Measurements from ENCODE around the gene CLEC4D.

The CLEC4D gene

DNA sequence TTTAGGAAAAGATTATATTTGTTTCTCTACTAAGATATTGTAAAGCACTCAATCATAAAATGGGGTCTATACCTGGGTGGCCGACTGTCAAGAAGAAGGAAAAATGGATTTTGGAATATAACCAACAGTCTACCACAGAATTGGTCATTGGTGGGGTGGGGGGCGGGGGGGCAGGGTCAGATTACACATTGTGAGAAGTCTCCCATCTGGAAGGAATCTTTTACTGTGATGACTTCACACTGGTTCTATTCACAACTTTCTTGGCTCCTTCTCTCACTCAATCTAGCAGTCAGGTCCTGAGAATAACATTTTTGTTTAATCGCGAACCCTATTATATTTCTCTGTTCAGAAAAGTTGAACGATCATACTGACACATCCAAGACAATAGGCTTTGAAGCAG lies 36.1 kb downstream of the CLEC4D start:
- Histone ChIP-seq H3K4me3 (ENCODE audit: low read length) (no peak overlapping the region), H3K27ac (ENCODE audit: low read depth, low read length) (no peak overlapping the region), H3K9me3 (ENCODE audit: control insufficient read depth, insufficient read depth, low read length) (no peaks in the 10 kb centered on the region), H3K4me1 (ENCODE audit: control insufficient read depth, low read length) (peaks cover 15% of the 10 kb centered on the region), H3F3A (ENCODE audit: control insufficient read depth, insufficient read depth) (no peaks in the 10 kb centered on the region), H3K79me2 (ENCODE audit: control insufficient read depth, low read length) (no peaks in the 10 kb centered on the region), H3K36me3 (ENCODE audit: control insufficient read depth, low read length) (no peaks in the 10 kb centered on the region), H3K27me3 (ENCODE audit: control insufficient read depth, low read length) (no peaks in the 10 kb centered on the region), H4K20me1 (ENCODE audit: control insufficient read depth, insufficient read depth, low read depth, low read length) (no peaks in the 10 kb centered on the region), H3K4me2 (ENCODE audit: low read length) (no peak overlapping the region), H3K9me2 (replicated peaks; ENCODE audit: control insufficient read depth, low read length) (no peaks in the 10 kb centered on the region)
- no peak for TF ChIP-seq EZH2phosphoT487 (IDR thresholded peaks at IDR 0.05; ENCODE audit: borderline replicate concordance, low read length)
- TF ChIP-seq, protein P1, sequence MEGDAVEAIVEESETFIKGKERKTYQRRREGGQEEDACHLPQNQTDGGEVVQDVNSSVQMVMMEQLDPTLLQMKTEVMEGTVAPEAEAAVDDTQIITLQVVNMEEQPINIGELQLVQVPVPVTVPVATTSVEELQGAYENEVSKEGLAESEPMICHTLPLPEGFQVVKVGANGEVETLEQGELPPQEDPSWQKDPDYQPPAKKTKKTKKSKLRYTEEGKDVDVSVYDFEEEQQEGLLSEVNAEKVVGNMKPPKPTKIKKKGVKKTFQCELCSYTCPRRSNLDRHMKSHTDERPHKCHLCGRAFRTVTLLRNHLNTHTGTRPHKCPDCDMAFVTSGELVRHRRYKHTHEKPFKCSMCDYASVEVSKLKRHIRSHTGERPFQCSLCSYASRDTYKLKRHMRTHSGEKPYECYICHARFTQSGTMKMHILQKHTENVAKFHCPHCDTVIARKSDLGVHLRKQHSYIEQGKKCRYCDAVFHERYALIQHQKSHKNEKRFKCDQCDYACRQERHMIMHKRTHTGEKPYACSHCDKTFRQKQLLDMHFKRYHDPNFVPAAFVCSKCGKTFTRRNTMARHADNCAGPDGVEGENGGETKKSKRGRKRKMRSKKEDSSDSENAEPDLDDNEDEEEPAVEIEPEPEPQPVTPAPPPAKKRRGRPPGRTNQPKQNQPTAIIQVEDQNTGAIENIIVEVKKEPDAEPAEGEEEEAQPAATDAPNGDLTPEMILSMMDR (IDR thresholded peaks at IDR 0.05; ENCODE audit: low read depth, low read length, poor library complexity, severe bottlenecking), result no peak

DNA sequence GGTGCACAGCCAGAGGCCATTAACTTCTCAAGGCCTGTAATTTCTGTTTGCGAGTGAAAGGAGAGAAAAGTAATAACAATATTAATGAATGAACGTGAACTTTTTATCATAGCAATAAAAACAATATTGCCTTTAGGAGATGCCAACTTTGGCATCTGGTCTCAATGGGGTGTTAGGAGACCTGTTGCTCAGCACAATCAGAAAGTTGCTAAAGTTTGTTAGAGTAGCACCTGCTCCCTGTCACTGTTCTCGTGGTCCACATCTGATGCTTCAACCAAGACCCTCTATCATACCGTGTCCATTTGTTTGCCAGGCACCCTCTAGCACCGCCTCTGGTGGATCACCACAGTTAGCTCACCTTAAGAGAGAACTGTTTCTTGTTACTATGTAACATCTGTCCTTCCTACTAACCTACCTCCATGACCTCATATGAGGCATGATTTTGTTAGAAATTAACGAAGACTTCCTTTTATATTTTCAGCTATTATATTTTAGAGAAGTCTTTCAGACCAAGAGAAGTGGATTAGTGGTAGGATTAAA lies 39.9 kb downstream of the CLEC4D start:
- H3K9me3 ChIP-seq (ENCODE audit: control insufficient read depth, insufficient read depth, low read length), result no peaks in the 10 kb centered on the region
- no peaks in the 10 kb centered on the region for H3K36me3 ChIP-seq (ENCODE audit: control insufficient read depth, low read length)
- no peaks in the 10 kb centered on the region for H3F3A ChIP-seq (ENCODE audit: control insufficient read depth, insufficient read depth)
- peaks cover 4% of the 10 kb centered on the region; the same call in 1 of the 2 replicates for H3K4me1 ChIP-seq (ENCODE audit: control insufficient read depth, low read length)
- H3K79me2 ChIP-seq (ENCODE audit: control insufficient read depth, low read length), result no peaks in the 10 kb centered on the region
- H3K4me3 ChIP-seq (ENCODE audit: low read length), result no peak overlapping the region
- H3K27me3 ChIP-seq (ENCODE audit: control insufficient read depth, low read length), result no peaks in the 10 kb centered on the region
- TF ChIP-seq, protein P1 (IDR thresholded peaks at IDR 0.05; ENCODE audit: low read depth, low read length, poor library complexity, severe bottlenecking), result no peak
- H3K9me2 ChIP-seq (replicated peaks; ENCODE audit: control insufficient read depth, low read length), result no peaks in the 10 kb centered on the region
- no peaks in the 10 kb centered on the region for H4K20me1 ChIP-seq (ENCODE audit: control insufficient read depth, insufficient read depth, low read depth, low read length)
- no peak overlapping the region for H3K27ac ChIP-seq (ENCODE audit: low read depth, low read length)
- no peak overlapping the region for H3K4me2 ChIP-seq (ENCODE audit: low read length)

DNA sequence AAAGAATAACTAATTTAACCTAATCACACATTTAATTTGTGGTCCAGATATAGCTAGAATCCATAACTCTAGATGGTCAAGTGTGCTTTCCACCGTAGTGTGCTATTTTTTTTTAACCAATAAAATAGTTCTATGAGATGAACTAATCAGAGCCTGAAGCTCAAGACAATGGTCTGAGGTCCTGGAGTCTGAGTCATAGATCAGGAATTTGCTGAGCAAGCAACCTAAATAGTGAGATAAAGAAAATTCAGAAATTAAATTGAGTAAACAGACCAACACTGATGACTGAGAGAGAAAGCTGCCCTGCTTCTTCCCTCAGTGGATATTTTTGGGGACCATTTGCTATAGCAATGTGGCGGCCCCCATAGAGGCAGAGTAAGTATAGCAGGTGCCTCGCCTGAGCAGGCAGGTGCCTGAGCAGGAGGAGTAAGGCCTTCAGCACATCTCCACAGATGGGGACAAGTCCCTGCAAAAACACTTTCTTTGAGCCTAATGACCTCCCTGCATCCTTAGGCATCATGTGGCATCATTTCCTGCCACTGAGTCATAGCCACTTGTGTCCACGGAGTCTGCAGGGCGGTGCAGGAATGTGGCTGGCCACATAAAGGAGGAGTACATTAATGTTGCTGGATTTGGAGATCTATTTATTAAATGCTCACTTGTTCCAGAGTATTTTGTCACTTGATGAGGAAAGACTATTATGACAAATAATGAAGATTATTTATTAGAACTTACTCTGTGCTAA lies 41.3 kb downstream of the CLEC4D start:
- Histone ChIP-seq H4K20me1 (ENCODE audit: control insufficient read depth, insufficient read depth, low read depth, low read length) (no peaks in the 10 kb centered on the region), H3K36me3 (ENCODE audit: control insufficient read depth, low read length) (no peaks in the 10 kb centered on the region), H3K4me2 (ENCODE audit: low read length) (no peak overlapping the region), H3K9me3 (ENCODE audit: control insufficient read depth, insufficient read depth, low read length) (no peaks in the 10 kb centered on the region), H3K27ac (ENCODE audit: low read depth, low read length) (no peak overlapping the region), H3K27me3 (ENCODE audit: control insufficient read depth, low read length) (no peaks in the 10 kb centered on the region), H3K9me2 (replicated peaks; ENCODE audit: control insufficient read depth, low read length) (no peaks in the 10 kb centered on the region), H3K4me1 (ENCODE audit: control insufficient read depth, low read length) (peaks cover 4% of the 10 kb centered on the region; the same call in 1 of the 2 replicates), H3K4me3 (ENCODE audit: low read length) (no peak overlapping the region), H3K79me2 (ENCODE audit: control insufficient read depth, low read length) (no peaks in the 10 kb centered on the region), H3F3A (ENCODE audit: control insufficient read depth, insufficient read depth) (no peaks in the 10 kb centered on the region)
- TF ChIP-seq, protein P1 (IDR thresholded peaks at IDR 0.05; ENCODE audit: low read depth, low read length, poor library complexity, severe bottlenecking), result no peak
- no peak for TF ChIP-seq EZH2phosphoT487 (IDR thresholded peaks at IDR 0.05; ENCODE audit: borderline replicate concordance, low read length)
